Prostate gland (tissue), 2 donors: ENCODE measurements around the gene TMEM242.

Source experiments
- POLR2AphosphoS5 ChIP-seq: sonication (generic); formaldehyde crosslinking; IDR thresholded peaks from one replicate; pipeline ENCODE4 v1.6.1; 2017; ENCODE audit warnings: antibody characterized with exemption
- TF ChIP-seq, protein P1 (sequence below), 4 experiments: fragments of 200-600 bp in 2 of 4; fragments of 450-650 bp in 2 of 4; sonication (generic) in 2 of 4; IDR thresholded peaks; 1 replicate in 3 of 4; 2 replicates in 1 of 4; pipeline ENCODE4 v1.5.1; 2016 to 2019; ENCODE audit warnings: antibody characterized with exemption in 4 of 4, mild to moderate bottlenecking in 2 of 4, moderate library complexity in 2 of 4

- TF ChIP-seq, protein P1, sequence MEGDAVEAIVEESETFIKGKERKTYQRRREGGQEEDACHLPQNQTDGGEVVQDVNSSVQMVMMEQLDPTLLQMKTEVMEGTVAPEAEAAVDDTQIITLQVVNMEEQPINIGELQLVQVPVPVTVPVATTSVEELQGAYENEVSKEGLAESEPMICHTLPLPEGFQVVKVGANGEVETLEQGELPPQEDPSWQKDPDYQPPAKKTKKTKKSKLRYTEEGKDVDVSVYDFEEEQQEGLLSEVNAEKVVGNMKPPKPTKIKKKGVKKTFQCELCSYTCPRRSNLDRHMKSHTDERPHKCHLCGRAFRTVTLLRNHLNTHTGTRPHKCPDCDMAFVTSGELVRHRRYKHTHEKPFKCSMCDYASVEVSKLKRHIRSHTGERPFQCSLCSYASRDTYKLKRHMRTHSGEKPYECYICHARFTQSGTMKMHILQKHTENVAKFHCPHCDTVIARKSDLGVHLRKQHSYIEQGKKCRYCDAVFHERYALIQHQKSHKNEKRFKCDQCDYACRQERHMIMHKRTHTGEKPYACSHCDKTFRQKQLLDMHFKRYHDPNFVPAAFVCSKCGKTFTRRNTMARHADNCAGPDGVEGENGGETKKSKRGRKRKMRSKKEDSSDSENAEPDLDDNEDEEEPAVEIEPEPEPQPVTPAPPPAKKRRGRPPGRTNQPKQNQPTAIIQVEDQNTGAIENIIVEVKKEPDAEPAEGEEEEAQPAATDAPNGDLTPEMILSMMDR (IDR thresholded peaks at IDR 0.05): no peak
- TF ChIP-seq POLR2AphosphoS5: no peak
Measured at GRCh38 chr6:157272372-157272771, 50.9 kb downstream of the TMEM242 start.
